Measurements from ENCODE around the gene GPR39.

Gene GPR39

GRCh38 chr2:132547090-132547687 lies 130.6 kb downstream of the GPR39 start:
- H3K4me3 ChIP-seq (ENCODE audit: low read depth in 1 of 2, low read length in 2 of 2): no peak overlapping the region

GRCh38 chr2:132549935-132550670 lies 133.5 kb downstream of the GPR39 start:
- no peak overlapping the region for H3K27ac ChIP-seq (ENCODE audit: low read depth, low read length)

More at GRCh38 chr2:132547090-132547687, 130.6 kb downstream of the GPR39 start:
- H3K27ac ChIP-seq (ENCODE audit: low read depth, low read length): no peak overlapping the region
- no peaks in the 10 kb centered on the region for H3K36me3 ChIP-seq (ENCODE audit: insufficient read depth, low read length)
- no peak overlapping the region for H3K9ac ChIP-seq (ENCODE audit: low read length)
- no peaks in the 10 kb centered on the region for H3K27me3 ChIP-seq (ENCODE audit: control insufficient read depth in 1 of 2, insufficient read depth in 2 of 2, low read length in 2 of 2)
- no peaks in the 10 kb centered on the region for H3K9me3 ChIP-seq (ENCODE audit: low read length)
- H3K4me1 ChIP-seq (ENCODE audit: insufficient read depth, low read length): peaks cover 14% of the 10 kb centered on the region

DNA sequence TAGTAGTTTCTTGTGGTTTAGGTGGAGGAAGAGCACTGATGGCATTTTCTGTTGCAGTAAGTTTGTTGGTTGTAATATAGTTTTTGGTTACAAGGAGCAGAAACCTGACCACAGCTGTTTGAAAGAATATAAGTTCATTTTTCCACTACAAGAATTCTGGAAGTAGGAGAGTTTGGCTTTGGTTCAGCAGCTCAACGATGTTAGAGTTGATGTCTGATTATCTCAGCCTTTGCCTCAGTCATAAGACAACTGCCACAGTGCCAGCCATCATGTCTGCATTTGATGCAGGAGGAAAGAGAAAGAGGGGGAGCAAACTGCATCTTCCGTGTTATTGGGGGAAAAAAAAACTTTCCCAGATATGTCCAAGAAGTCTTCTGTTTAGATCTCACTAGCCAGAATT lies 134.3 kb downstream of the GPR39 start:
- H3K27me3 ChIP-seq (ENCODE audit: control insufficient read depth in 1 of 2, insufficient read depth in 2 of 2, low read length in 2 of 2): no peaks in the 10 kb centered on the region
- H3K4me3 ChIP-seq (ENCODE audit: low read depth in 1 of 2, low read length in 2 of 2): no peak overlapping the region
- no peaks in the 10 kb centered on the region for H3K9me3 ChIP-seq (ENCODE audit: low read length)
- no peak overlapping the region for H3K9ac ChIP-seq (ENCODE audit: low read length)
- no peaks in the 10 kb centered on the region for H3K36me3 ChIP-seq (ENCODE audit: insufficient read depth, low read length)
- H3K27ac ChIP-seq (ENCODE audit: low read depth, low read length): no peak overlapping the region
- peaks cover 14% of the 10 kb centered on the region for H3K4me1 ChIP-seq (ENCODE audit: insufficient read depth, low read length)

More at GRCh38 chr2:132549935-132550670, 133.5 kb downstream of the GPR39 start:
- H3K4me1 ChIP-seq (ENCODE audit: insufficient read depth, low read length): peaks cover 14% of the 10 kb centered on the region
- H3K36me3 ChIP-seq (ENCODE audit: insufficient read depth, low read length): no peaks in the 10 kb centered on the region
- no peak overlapping the region for H3K4me3 ChIP-seq (ENCODE audit: low read depth in 1 of 2, low read length in 2 of 2)
- no peak overlapping the region for H3K9ac ChIP-seq (ENCODE audit: low read length)
- H3K9me3 ChIP-seq (ENCODE audit: low read length): no peaks in the 10 kb centered on the region
- no peaks in the 10 kb centered on the region for H3K27me3 ChIP-seq (ENCODE audit: control insufficient read depth in 1 of 2, insufficient read depth in 2 of 2, low read length in 2 of 2)

- Histone ChIP-seq H3K9me3 (ENCODE audit: low read length) (no peaks in the 10 kb centered on the region), H3K4me3 (ENCODE audit: low read depth in 1 of 2, low read length in 2 of 2) (no peak overlapping the region), H3K27me3 (ENCODE audit: control insufficient read depth in 1 of 2, insufficient read depth in 2 of 2, low read length in 2 of 2) (no peaks in the 10 kb centered on the region), H3K9ac (ENCODE audit: low read length) (no peak overlapping the region), H3K36me3 (ENCODE audit: insufficient read depth, low read length) (no peaks in the 10 kb centered on the region), H3K4me1 (ENCODE audit: insufficient read depth, low read length) (no peaks in the 10 kb centered on the region), H3K27ac (ENCODE audit: low read depth, low read length) (no peak overlapping the region)
Observed at GRCh38 chr2:132557694-132558093, 141.1 kb downstream of the GPR39 start.

- H3K27ac ChIP-seq (ENCODE audit: low read depth, low read length): no peak overlapping the region
- H3K4me3 ChIP-seq (ENCODE audit: low read depth in 1 of 2, low read length in 2 of 2): no peak overlapping the region
- no peak overlapping the region for H3K9ac ChIP-seq (ENCODE audit: low read length)
- H3K36me3 ChIP-seq (ENCODE audit: insufficient read depth, low read length): no peaks in the 10 kb centered on the region
- H3K4me1 ChIP-seq (ENCODE audit: insufficient read depth, low read length): no peaks in the 10 kb centered on the region
- no peaks in the 10 kb centered on the region for H3K9me3 ChIP-seq (ENCODE audit: low read length)
- no peaks in the 10 kb centered on the region for H3K27me3 ChIP-seq (ENCODE audit: control insufficient read depth in 1 of 2, insufficient read depth in 2 of 2, low read length in 2 of 2)
Observed at GRCh38 chr2:132559326-132559725, 142.7 kb downstream of the GPR39 start.

DNA sequence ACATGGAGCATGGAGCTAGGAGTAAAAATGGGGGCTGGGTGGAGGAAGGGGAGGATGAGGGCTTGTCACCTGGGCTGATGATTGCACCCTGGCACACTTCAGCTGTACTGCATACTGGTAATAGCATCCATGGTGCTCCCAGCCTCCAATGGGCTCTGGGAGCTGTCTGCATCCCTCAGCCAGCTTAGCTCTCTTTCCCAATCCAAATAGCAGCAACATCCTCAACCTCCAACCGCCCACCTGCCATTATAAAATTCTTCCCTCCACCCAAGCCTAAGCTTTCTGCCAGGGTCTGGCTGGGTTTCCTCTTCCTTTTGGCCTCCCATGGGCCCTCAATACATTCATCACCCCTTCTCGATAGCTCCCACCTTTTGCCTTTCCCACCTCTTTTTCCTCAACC lies 143.3 kb downstream of the GPR39 start:
- Histone ChIP-seq H3K9me3 (ENCODE audit: low read length) (no peaks in the 10 kb centered on the region), H3K36me3 (ENCODE audit: insufficient read depth, low read length) (no peaks in the 10 kb centered on the region), H3K4me3 (ENCODE audit: low read depth in 1 of 2, low read length in 2 of 2) (no peak overlapping the region), H3K9ac (ENCODE audit: low read length) (no peak overlapping the region), H3K27ac (ENCODE audit: low read depth, low read length) (no peak overlapping the region), H3K27me3 (ENCODE audit: control insufficient read depth in 1 of 2, insufficient read depth in 2 of 2, low read length in 2 of 2) (no peaks in the 10 kb centered on the region), H3K4me1 (ENCODE audit: insufficient read depth, low read length) (no peaks in the 10 kb centered on the region)

GRCh38 chr2:132560562-132560961 lies 144.0 kb downstream of the GPR39 start:
- H3K27me3 ChIP-seq (ENCODE audit: control insufficient read depth in 1 of 2, insufficient read depth in 2 of 2, low read length in 2 of 2): no peaks in the 10 kb centered on the region
- no peak overlapping the region for H3K4me3 ChIP-seq (ENCODE audit: low read depth in 1 of 2, low read length in 2 of 2)

DNA sequence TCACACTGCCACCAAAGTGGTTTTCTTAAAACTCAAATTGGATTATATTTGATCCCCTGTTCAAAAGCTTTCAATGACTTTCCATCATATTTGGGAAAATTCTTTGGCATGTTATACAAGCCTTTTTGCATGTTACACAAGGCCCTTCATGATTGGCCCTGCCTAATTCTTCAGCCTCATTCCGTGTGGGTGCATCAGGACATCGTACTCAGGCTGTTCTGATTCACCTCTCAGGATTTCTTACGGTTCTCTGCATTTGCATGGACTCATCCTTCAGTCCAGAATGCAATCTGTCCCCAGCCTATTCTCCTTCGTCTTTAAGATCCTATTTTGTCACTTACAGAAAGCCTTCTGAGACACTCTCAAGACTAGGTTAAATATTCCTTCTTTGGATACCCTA lies 145.6 kb downstream of the GPR39 start:
- Histone ChIP-seq H3K36me3 (ENCODE audit: insufficient read depth, low read length) (no peaks in the 10 kb centered on the region), H3K27me3 (ENCODE audit: control insufficient read depth in 1 of 2, insufficient read depth in 2 of 2, low read length in 2 of 2) (no peaks in the 10 kb centered on the region), H3K27ac (ENCODE audit: low read depth, low read length) (no peak overlapping the region), H3K9me3 (ENCODE audit: low read length) (no peaks in the 10 kb centered on the region), H3K4me1 (ENCODE audit: insufficient read depth, low read length) (no peaks in the 10 kb centered on the region), H3K4me3 (ENCODE audit: low read depth in 1 of 2, low read length in 2 of 2) (no peak overlapping the region), H3K9ac (ENCODE audit: low read length) (no peak overlapping the region)

More at GRCh38 chr2:132560562-132560961, 144.0 kb downstream of the GPR39 start:
- Histone ChIP-seq H3K27ac (ENCODE audit: low read depth, low read length) (no peak overlapping the region), H3K36me3 (ENCODE audit: insufficient read depth, low read length) (no peaks in the 10 kb centered on the region), H3K4me1 (ENCODE audit: insufficient read depth, low read length) (no peaks in the 10 kb centered on the region), H3K9me3 (ENCODE audit: low read length) (no peaks in the 10 kb centered on the region), H3K9ac (ENCODE audit: low read length) (no peak overlapping the region)

GRCh38 chr2:132564065-132564464 lies 147.5 kb downstream of the GPR39 start:
- no peaks in the 10 kb centered on the region for H3K27me3 ChIP-seq (ENCODE audit: control insufficient read depth in 1 of 2, insufficient read depth in 2 of 2, low read length in 2 of 2)
- H3K36me3 ChIP-seq (ENCODE audit: insufficient read depth, low read length): no peaks in the 10 kb centered on the region
- no peaks in the 10 kb centered on the region for H3K9me3 ChIP-seq (ENCODE audit: low read length)
- no peak overlapping the region for H3K4me3 ChIP-seq (ENCODE audit: low read depth in 1 of 2, low read length in 2 of 2)
- no peaks in the 10 kb centered on the region for H3K4me1 ChIP-seq (ENCODE audit: insufficient read depth, low read length)
- H3K9ac ChIP-seq (ENCODE audit: low read length): no peak overlapping the region
- no peak overlapping the region for H3K27ac ChIP-seq (ENCODE audit: low read depth, low read length)

GRCh38 chr2:132566379-132566778 lies 149.8 kb downstream of the GPR39 start:
- Histone ChIP-seq H3K9me3 (ENCODE audit: low read length) (no peaks in the 10 kb centered on the region), H3K27me3 (ENCODE audit: control insufficient read depth in 1 of 2, insufficient read depth in 2 of 2, low read length in 2 of 2) (no peaks in the 10 kb centered on the region), H3K27ac (ENCODE audit: low read depth, low read length) (no peak overlapping the region), H3K36me3 (ENCODE audit: insufficient read depth, low read length) (no peaks in the 10 kb centered on the region), H3K4me1 (ENCODE audit: insufficient read depth, low read length) (no peaks in the 10 kb centered on the region), H3K4me3 (ENCODE audit: low read depth in 1 of 2, low read length in 2 of 2) (no peak overlapping the region), H3K9ac (ENCODE audit: low read length) (no peak overlapping the region)

- no peaks in the 10 kb centered on the region for H3K9me3 ChIP-seq (ENCODE audit: low read length)
- H3K4me1 ChIP-seq (ENCODE audit: insufficient read depth, low read length): no peaks in the 10 kb centered on the region
- H3K27ac ChIP-seq (ENCODE audit: low read depth, low read length): no peak overlapping the region
- no peak overlapping the region for H3K4me3 ChIP-seq (ENCODE audit: low read depth in 1 of 2, low read length in 2 of 2)
- no peaks in the 10 kb centered on the region for H3K36me3 ChIP-seq (ENCODE audit: insufficient read depth, low read length)
- no peak overlapping the region for H3K9ac ChIP-seq (ENCODE audit: low read length)
- no peaks in the 10 kb centered on the region for H3K27me3 ChIP-seq (ENCODE audit: control insufficient read depth in 1 of 2, insufficient read depth in 2 of 2, low read length in 2 of 2)
Observed at GRCh38 chr2:132567682-132568081, 151.1 kb downstream of the GPR39 start.

DNA sequence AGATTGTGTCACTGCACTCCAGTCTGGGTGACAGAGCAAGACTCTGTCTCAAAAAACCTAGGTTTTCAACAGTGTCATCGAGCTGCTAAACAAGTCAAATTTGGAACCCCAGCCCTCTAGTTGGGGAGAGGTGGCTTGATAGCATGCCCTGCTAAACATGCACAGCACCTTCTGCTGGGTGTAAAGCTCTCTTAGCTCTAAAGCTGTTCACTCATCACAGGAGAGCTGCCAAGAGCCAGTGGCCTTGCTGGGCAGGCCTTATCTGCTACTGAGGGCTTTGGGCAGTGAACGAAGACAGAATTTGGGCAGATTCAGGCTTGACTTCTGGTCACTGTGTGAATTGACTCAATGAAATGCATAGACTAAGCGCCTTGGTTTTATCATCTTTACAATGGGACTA lies 152.1 kb downstream of the GPR39 start:
- no peaks in the 10 kb centered on the region for H3K27me3 ChIP-seq (ENCODE audit: control insufficient read depth in 1 of 2, insufficient read depth in 2 of 2, low read length in 2 of 2)
- H3K4me1 ChIP-seq (ENCODE audit: insufficient read depth, low read length): no peaks in the 10 kb centered on the region

More for the DNA sequence above, 152.1 kb downstream of the GPR39 start:
- no peaks in the 10 kb centered on the region for H3K36me3 ChIP-seq (ENCODE audit: insufficient read depth, low read length)
- no peak overlapping the region for H3K4me3 ChIP-seq (ENCODE audit: low read depth in 1 of 2, low read length in 2 of 2)
- no peaks in the 10 kb centered on the region for H3K9me3 ChIP-seq (ENCODE audit: low read length)
- H3K9ac ChIP-seq (ENCODE audit: low read length): no peak overlapping the region
- no peak overlapping the region for H3K27ac ChIP-seq (ENCODE audit: low read depth, low read length)

Data from muscle layer of colon (tissue), 2 donors.